H1 (cell line): ENCODE results near the gene ICE1. TPM values are rescaled to one million over a fixed set of nuclear protein-coding genes. Genes with fewer than 3 reads are reported as not detected.

Source experiments
- CHD7 ChIP-seq: fragments of 300-600 bp; sonication (generic); IDR thresholded peaks from 2 replicates; pipeline ENCODE4 v1.7.1; 2012; ENCODE audit warnings: low read length, moderate library complexity, mild to moderate bottlenecking, inconsistent platforms; ENCODE audit not compliant: insufficient replicate concordance
- polyA plus RNA-seq, 7 experiments: library from polyadenylated mRNA; depleted of rRNA in 3 of 7; stranded (reverse) in 5 of 7; unstranded in 2 of 7; fragments of >200 nt in 5 of 7; fragments of 200-250 nt in 2 of 7; gene quantifications; 1 replicate in 5 of 7; 2 replicates in 1 of 7; 4 replicates in 1 of 7; pipeline versions ENCODE4 v1.2.1 to v1.2.3, GENCODE V29; 2011 to 2013; ENCODE audit warnings: missing spikeins in 2 of 7, mixed read lengths in 2 of 7
- total RNA-seq: library from RNA; stranded (reverse); fragmentation: NEBNext Ultra II Directional; extraction: Animal tissue kit (Norgen Biotek cat#: 25700); gene quantifications from 2 replicates; pipeline ENCODE4 v1.2.1, GENCODE V29; 2021

ICE1 gene
- total and polyA plus RNA-seq, 2 of the 8 experiments (the other 6 are each of a cell fraction or from before 2014, with no cell fraction given) = 11.8 to 53.9 TPM

- no peak for TF ChIP-seq CHD7
Observed at GRCh38 chr5:5522336-5522735, 99.9 kb downstream of the ICE1 start (continued).
